GM19467 (cell line): ENCODE measurements around the gene TRERF1.

Source experiments
- ATAC-seq: cut with Tn5 transposase; IDR thresholded peaks from one replicate; pipeline ENCODE4 v1.9.1; 2021; ENCODE audit warnings: mild to moderate bottlenecking, moderate library complexity; ENCODE audit not compliant: unreplicated experiment

TRERF1 gene

GRCh38 chr6:42400886-42401612 is 50.7 kb downstream of the TRERF1 start:
- ATAC-seq: no peak

GRCh38 chr6:42400061-42400760 is 51.5 kb downstream of the TRERF1 start:
- ATAC-seq: no peak

- ATAC-seq: no peak
These were observed 55.0 kb downstream of the TRERF1 start for GRCh38 chr6:42396720-42397119.

GRCh38 chr6:42394881-42395620 is 56.7 kb downstream of the TRERF1 start:
- ATAC-seq: no peak

- ATAC-seq: no peak
These were observed 57.6 kb downstream of the TRERF1 start for GRCh38 chr6:42394151-42394550.

GRCh38 chr6:42393339-42393738 is 58.4 kb downstream of the TRERF1 start:
- ATAC-seq: no peak

- no peak for ATAC-seq
These were observed 58.9 kb downstream of the TRERF1 start for GRCh38 chr6:42392833-42393232.

GRCh38 chr6:42391441-42391840 is 60.3 kb downstream of the TRERF1 start:
- ATAC-seq: no peak

GRCh38 chr6:42390228-42390934 is 61.3 kb downstream of the TRERF1 start:
- no peak for ATAC-seq

- ATAC-seq: no peak
These were observed 62.0 kb downstream of the TRERF1 start for GRCh38 chr6:42389736-42390135.

- no peak for ATAC-seq
These were observed 63.7 kb downstream of the TRERF1 start for GRCh38 chr6:42388046-42388445.

- no peak for ATAC-seq
These were observed 64.4 kb downstream of the TRERF1 start for GRCh38 chr6:42387336-42387735.

GRCh38 chr6:42385339-42385738 is 66.4 kb downstream of the TRERF1 start:
- no peak for ATAC-seq

- no peak for ATAC-seq
These were observed 68.1 kb downstream of the TRERF1 start for GRCh38 chr6:42383421-42384205.

- no peak for ATAC-seq
These were observed 69.9 kb downstream of the TRERF1 start for GRCh38 chr6:42381850-42382249.

GRCh38 chr6:42380228-42380979 is 71.3 kb downstream of the TRERF1 start:
- ATAC-seq: no peak

- ATAC-seq: no peak
These were observed 73.2 kb downstream of the TRERF1 start for GRCh38 chr6:42378536-42378935.

- ATAC-seq: no peak
These were observed 73.6 kb downstream of the TRERF1 start for GRCh38 chr6:42378125-42378524.

- no peak for ATAC-seq
These were observed 76.6 kb downstream of the TRERF1 start for GRCh38 chr6:42375007-42375635.
